GM21825 (cell line): Measurements from ENCODE around the gene TSPAN9.

Experiments
- ATAC-seq: cut with Tn5 transposase; IDR thresholded peaks from one replicate; pipeline ENCODE4 v1.9.1; 2021; ENCODE audit warnings: mild to moderate bottlenecking, moderate library complexity; ENCODE audit not compliant: unreplicated experiment

The TSPAN9 gene

GRCh38 chr12:3288690-3289089 lies 211.5 kb downstream of the TSPAN9 start:
- no peak for ATAC-seq

- no peak for ATAC-seq
Measured at GRCh38 chr12:3289702-3290101, 212.5 kb downstream of the TSPAN9 start.

- no peak for ATAC-seq
Measured at GRCh38 chr12:3291939-3292338, 214.8 kb downstream of the TSPAN9 start.

- no peak for ATAC-seq
Measured at GRCh38 chr12:3292677-3293412, 215.7 kb downstream of the TSPAN9 start.

GRCh38 chr12:3293446-3294161 lies 216.4 kb downstream of the TSPAN9 start:
- no peak for ATAC-seq

- no peak for ATAC-seq
Measured at GRCh38 chr12:3294481-3294911, 217.3 kb downstream of the TSPAN9 start.

GRCh38 chr12:3295225-3295624 lies 218.0 kb downstream of the TSPAN9 start:
- no peak for ATAC-seq

- no peak for ATAC-seq
Measured at GRCh38 chr12:3295646-3296408, 218.6 kb downstream of the TSPAN9 start.

- ATAC-seq: no peak
Measured at GRCh38 chr12:3296409-3296701, 219.2 kb downstream of the TSPAN9 start.

GRCh38 chr12:3298603-3299002 lies 221.4 kb downstream of the TSPAN9 start:
- no peak for ATAC-seq

- peak; percentile 64 for ATAC-seq
Measured at GRCh38 chr12:3299929-3300832, 223.0 kb downstream of the TSPAN9 start.

GRCh38 chr12:3300833-3301401 lies 223.7 kb downstream of the TSPAN9 start:
- ATAC-seq: no peak

- no peak for ATAC-seq
Measured at GRCh38 chr12:3302401-3303041, 225.3 kb downstream of the TSPAN9 start.

GRCh38 chr12:3303410-3304136 lies 226.4 kb downstream of the TSPAN9 start:
- ATAC-seq: no peak

GRCh38 chr12:3304436-3305165 lies 227.4 kb downstream of the TSPAN9 start:
- no peak for ATAC-seq

GRCh38 chr12:3305464-3305863 lies 228.3 kb downstream of the TSPAN9 start:
- ATAC-seq: no peak

GRCh38 chr12:3305904-3306619 lies 228.9 kb downstream of the TSPAN9 start:
- ATAC-seq: no peak

- ATAC-seq: no peak
Measured at GRCh38 chr12:3307389-3307788, 230.2 kb downstream of the TSPAN9 start.
